ENCODE results near the gene ATG16L1. TPM values are rescaled to one million over a fixed set of nuclear protein-coding genes. Genes with fewer than 3 reads are reported as not detected.

Gene ATG16L1
- total and polyA plus RNA-seq, 9 of the 15 experiments (the other 6 are each of a cell fraction or from before 2014, with no cell fraction given), result 6.4 to 21.3 (median 17.2) TPM

DNA sequence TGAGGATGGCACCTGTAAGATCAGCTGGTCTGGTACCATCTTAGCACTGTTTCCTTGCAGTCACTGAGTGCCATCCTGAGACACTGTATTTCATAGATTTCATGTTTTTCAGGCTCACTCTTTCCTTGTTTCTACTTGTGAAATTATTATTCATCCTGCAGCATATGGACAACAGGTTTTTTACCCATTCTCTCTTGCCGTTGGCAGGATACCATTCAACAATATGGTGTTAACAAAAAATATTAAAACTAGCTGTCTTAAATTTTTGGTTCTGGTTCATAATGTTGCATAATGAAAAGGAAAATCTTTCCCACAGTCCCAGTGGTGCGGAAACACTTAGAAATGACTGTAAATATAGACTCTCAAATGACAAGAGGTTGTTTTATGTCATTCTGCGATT is 23.1 kb upstream of the ATG16L1 start:
- no peaks in the 10 kb centered on the region for H3K27me3 ChIP-seq (ENCODE audit: control insufficient read depth in 2 of 2, insufficient read depth in 2 of 2, low read length in 2 of 2)
- no TSS peak for BruUV-seq (replicated peaks)
- H3K36me3 ChIP-seq (ENCODE audit: control insufficient read depth, insufficient read depth, low read length), result no peaks in the 10 kb centered on the region
- ChIA-PET CTCF (ENCODE audit: low intra/inter-chr PET ratio) (no interaction called here), POLR2A (no interaction called here)
- H3K4me2 ChIP-seq (ENCODE audit: insufficient read depth, low read length), result no peak overlapping the region
- H3K79me2 ChIP-seq (ENCODE audit: control insufficient read depth, insufficient read depth, low read length), result no peaks in the 10 kb centered on the region
- FAIRE-seq (no peak), DNase-seq (ENCODE audit: extremely low read depth in 1 of 4, low spot score in 3 of 4) (no peak), ATAC-seq (no peak)
- H3K27ac ChIP-seq (ENCODE audit: extremely low read depth, low read depth, low read length), result no peak overlapping the region
- in situ Hi-C loops (cut with MboI) (no loop called here), intact Hi-C loops (cut with micrococcal nuclease) (no loop called here)
- no peak overlapping the region for H2AFZ ChIP-seq (ENCODE audit: low read depth, low read length)
- no peaks in the 10 kb centered on the region for H3K9me1 ChIP-seq (ENCODE audit: control insufficient read depth, insufficient read depth, low read length)
- no peaks in the 10 kb centered on the region for H4K20me1 ChIP-seq (replicated peaks; ENCODE audit: control insufficient read depth, insufficient read depth, low read length)
- WGBS (ENCODE audit: insufficient coverage, low coverage, missing lambda C conversion rate), result 76% methylated on average over 2 of the region's 3 CpGs
- H3K4me1 ChIP-seq (replicated peaks in 1 of 2; ENCODE audit: control insufficient read depth in 2 of 2, insufficient read depth in 2 of 2, low read length in 2 of 2), result peaks cover 15 to 27% of the 10 kb centered on the region in 2 experiments; a peak in 4 of 5 replicates
- H3K9ac ChIP-seq (ENCODE audit: insufficient read depth in 1 of 2, low read depth in 2 of 2, low read length in 2 of 2), result no peak overlapping the region
- no peaks in the 10 kb centered on the region; the same call in 1 of the 2 replicates for H3K9me3 ChIP-seq (replicated peaks; ENCODE audit: control insufficient read depth, insufficient read depth, low read depth, low read length)
- TF ChIP-seq HMG20B (CRISPR knock-in tag; IDR thresholded peaks at IDR 0.05) (no peak), TOE1 (IDR thresholded peaks at IDR 0.05; ENCODE audit: borderline replicate concordance) (no peak), TOE1 (CRISPR knock-in tag; IDR thresholded peaks at IDR 0.05; ENCODE audit: borderline replicate concordance, low read depth) (no peak), SAP30 (IDR thresholded peaks at IDR 0.05; ENCODE audit: borderline replicate concordance, insufficient read depth, low read depth, low read length, poor library complexity, severe bottlenecking) (no peak), BRCA1 (IDR thresholded peaks at IDR 0.05) (no peak), BRCA1 (CRISPR knock-in tag; IDR thresholded peaks at IDR 0.05) (no peak), BACH1 (tag; IDR thresholded peaks at IDR 0.05) (no peak), ZNF764 (CRISPR knock-in tag; IDR thresholded peaks at IDR 0.05; ENCODE audit: low read depth) (no peak), C11orf30 (IDR thresholded peaks at IDR 0.05; ENCODE audit: low read depth) (no peak), CHD7 (IDR thresholded peaks at IDR 0.05; ENCODE audit: low read depth, low read length) (no peak), RB1 (IDR thresholded peaks at IDR 0.05; ENCODE audit: low read depth) (no peak)
- no peak overlapping the region for H3K4me3 ChIP-seq

All from K562 (cell line).